Panc1 (cell line): ENCODE data around the gene CELF6. TPM values are rescaled to one million over a fixed set of nuclear protein-coding genes. Genes with fewer than 3 reads are reported as not detected.

ENCODE experiments used
- ATAC-seq: fragments of 200-7000 bp; cut with Tn5 transposase; 2 replicates; pipeline ENCODE4 v1.9.1; 2020; ENCODE audit warnings: mild to moderate bottlenecking, moderate library complexity
- BruUV-seq: library from RNA; stranded (reverse); fragments of 400-500 nt; replicated peaks from 2 replicates; lab custom pipeline; 2021; lab: Mats Ljungman, UMichigan
- CTCF ChIA-PET: fragments of 300-600 bp; sonication (Branson Sonifier 250); formaldehyde crosslinking; loops from one replicate; lab custom pipeline; 2022; ENCODE audit warnings: antibody characterized with exemption; lab: Charles Lee
- POLR2A ChIA-PET: fragments of 300-600 bp; sonication (Branson Sonifier 250); formaldehyde crosslinking; loops from one replicate; lab custom pipeline; 2022; ENCODE audit warnings: antibody characterized with exemption; lab: Charles Lee
- DNase-seq: peaks from one replicate; pipeline ENCODE4 v3.0.0-alpha.2; 2010; ENCODE audit warnings: low read depth, low spot score
- H3K27ac ChIP-seq: 2 replicates; pipeline ENCODE4 v1.5.1; 2011; ENCODE audit warnings: mild to moderate bottlenecking, low read length, inconsistent platforms
- H3K27me3 ChIP-seq: fragments of 200-500 bp; sonication (Bioruptor generic); 2 replicates; pipeline ENCODE4 v1.6.0; 2014; ENCODE audit warnings: low read length, inconsistent platforms; ENCODE audit not compliant: control insufficient read depth, insufficient read depth
- H3K36me3 ChIP-seq: fragments of 200-500 bp; sonication (Bioruptor generic); 2 replicates; pipeline ENCODE4 v1.5.1; 2014; ENCODE audit warnings: inconsistent platforms, mild to moderate bottlenecking, low read length, moderate library complexity; ENCODE audit not compliant: control insufficient read depth, insufficient read depth
- H3K4me1 ChIP-seq: 2 replicates; pipeline ENCODE4 v1.5.1; 2011; ENCODE audit warnings: inconsistent platforms, mild to moderate bottlenecking, low read length, moderate library complexity; ENCODE audit not compliant: control insufficient read depth, insufficient read depth
- H3K4me3 ChIP-seq, 2 experiments: 2 replicates each; pipeline ENCODE4 v1.5.1; 2011 to 2012; ENCODE audit warnings: low read depth in 2 of 2, low read length in 2 of 2, mild to moderate bottlenecking in 2 of 2, inconsistent platforms in 1 of 2, moderate library complexity in 1 of 2
- H3K9me3 ChIP-seq: fragments of 200-500 bp; sonication (Bioruptor generic); 2 replicates; pipeline ENCODE4 v1.5.1; 2014; ENCODE audit warnings: low read depth, mild to moderate bottlenecking, inconsistent platforms, low read length, moderate library complexity; ENCODE audit not compliant: control insufficient read depth, insufficient read depth
- CTCF ChIP-seq: fragments of 450-650 bp; IDR thresholded peaks from 2 replicates; pipeline ENCODE4 v1.5.1; 2017; ENCODE audit warnings: mild to moderate bottlenecking
- POLR2AphosphoS5 ChIP-seq: IDR thresholded peaks from 2 replicates; pipeline ENCODE4 v1.6.1; 2012; ENCODE audit warnings: mild to moderate bottlenecking, low read depth, low read length, moderate library complexity
- REST ChIP-seq, 2 experiments: IDR thresholded peaks; 2 replicates each; pipeline ENCODE4 v1.6.1; 2011 to 2012; ENCODE audit warnings: low read depth in 2 of 2, control low read depth in 1 of 2, low read length in 1 of 2, mild to moderate bottlenecking in 1 of 2, moderate library complexity in 1 of 2; ENCODE audit not compliant: insufficient read depth in 1 of 2
- SIN3A ChIP-seq: IDR thresholded peaks from 2 replicates; pipeline ENCODE4 v1.6.1; 2012; ENCODE audit warnings: low read depth, mild to moderate bottlenecking, low read length, moderate library complexity, borderline replicate concordance; ENCODE audit not compliant: insufficient read depth
- TCF7L2 ChIP-seq: IDR thresholded peaks from 2 replicates; pipeline ENCODE4 v1.6.1; 2011; ENCODE audit warnings: mild to moderate bottlenecking, low read depth, low read length, inconsistent platforms
- in situ Hi-C: cut with HindIII; loops from 2 replicates; pipeline ENCODE4 v1.10.0; 2016; ENCODE audit warnings: low sequenced_read_pairs, low pct_unique_long_range_greater_than_20kb
- intact Hi-C: fragments of 100-400 bp; cut with micrococcal nuclease; formaldehyde crosslinking; loops from one replicate; pipeline ENCODE4 v1.10.0; 2022; ENCODE audit not compliant: unreplicated experiment
- total RNA-seq: library from RNA; stranded (reverse); gene quantifications from one replicate; pipeline ENCODE4 v1.2.1, GENCODE V29; 2021; ENCODE audit not compliant: unreplicated experiment

Gene CELF6
- total RNA-seq, 1 experiment from 2014 or later: not detected

- in situ Hi-C loops (no loop called here), intact Hi-C loops (no loop called here)
- DNase-seq (no peak), ATAC-seq (no peak)
- H3K27me3 ChIP-seq: no peaks in the 10 kb centered on the region
- BruUV-seq: no TSS peak
- no peaks in the 10 kb centered on the region for H3K36me3 ChIP-seq
- no peak overlapping the region for H3K27ac ChIP-seq
- no peak for TF ChIP-seq CTCF
- no peak overlapping the region for H3K4me3 ChIP-seq
- H3K9me3 ChIP-seq: no peaks in the 10 kb centered on the region
- H3K4me1 ChIP-seq: no peaks in the 10 kb centered on the region
- ChIA-PET POLR2A (no interaction called here), CTCF (no interaction called here)
These were observed 18.8 kb upstream of the CELF6 start for GRCh38 chr15:72338617-72339321.

GRCh38 chr15:72338148-72338547 is 18.2 kb upstream of the CELF6 start:
- H3K27ac ChIP-seq: no peak overlapping the region
- CTCF ChIA-PET: no interaction called here

GRCh38 chr15:72334842-72335241 is 14.9 kb upstream of the CELF6 start:
- BruUV-seq: no TSS peak
- Histone ChIP-seq H3K4me3 (no peak overlapping the region), H3K9me3 (no peaks in the 10 kb centered on the region), H3K36me3 (no peaks in the 10 kb centered on the region), H3K4me1 (no peaks in the 10 kb centered on the region), H3K27ac (no peak overlapping the region), H3K27me3 (no peaks in the 10 kb centered on the region)
- ATAC-seq (no peak), DNase-seq (no peak)
- TF ChIP-seq SIN3A (no peak), REST (IDR thresholded peaks at IDR 0.05; ENCODE audit: insufficient read depth in 1 of 2, low read depth in 2 of 2, low read length in 1 of 2) (no peak), TCF7L2 (no peak), CTCF (no peak), POLR2AphosphoS5 (no peak)
- POLR2A ChIA-PET: no interaction called here
- intact Hi-C loops (no loop called here), in situ Hi-C loops (no loop called here)
- CTCF ChIA-PET: no interaction called here

More at GRCh38 chr15:72338148-72338547, 18.2 kb upstream of the CELF6 start:
- Histone ChIP-seq H3K4me3 (no peak overlapping the region), H3K4me1 (no peaks in the 10 kb centered on the region), H3K9me3 (no peaks in the 10 kb centered on the region), H3K27me3 (no peaks in the 10 kb centered on the region), H3K36me3 (no peaks in the 10 kb centered on the region)
- no TSS peak for BruUV-seq
- DNase-seq (no peak), ATAC-seq (no peak)
- no peak for TF ChIP-seq CTCF
- in situ Hi-C loops: no loop called here
- POLR2A ChIA-PET: interaction anchor here (0.6 kb wide), 1 partner anchor 225 kb away, joined by 3 read pairs; no protein-coding TSS in a partner anchor
- intact Hi-C loops: no loop called here
